AG04450 (cell line): Measurements from ENCODE around the gene DCLK1. TPM values are rescaled to one million over a fixed set of nuclear protein-coding genes. Genes with fewer than 3 reads are reported as not detected.
"Not testable (repeated sequence)": the region's sequence is repeated elsewhere in the genome, so short reads cannot be mapped to it uniquely, and the experiment has no call there.

ENCODE experiments used
- CTCF ChIA-PET: fragments of 300-600, 350-600 bp; formaldehyde crosslinking; extraction: SDS; loops from one replicate; lab custom pipeline; 2022; ENCODE audit warnings: antibody characterized with exemption, inconsistent platforms; lab: Charles Lee
- POLR2A ChIA-PET: fragments of 350-600 bp; formaldehyde crosslinking; extraction: SDS; loops from one replicate; lab custom pipeline; 2021; ENCODE audit warnings: antibody characterized with exemption, inconsistent platforms; lab: Yijun Ruan, JAX
- DNase-seq: peaks from one replicate; pipeline ENCODE4 v3.0.0-alpha.2; 2011; ENCODE audit warnings: low read depth, low spot score
- H3K27ac ChIP-seq: one replicate; pipeline ENCODE4 v1.5.1; 2012; ENCODE audit warnings: low read depth, low read length, control low read depth
- H3K27me3 ChIP-seq: one replicate; pipeline ENCODE4 v1.6.0; 2012; ENCODE audit warnings: low read length; ENCODE audit not compliant: control insufficient read depth, insufficient read depth
- H3K4me3 ChIP-seq: 2 replicates; pipeline ENCODE4 v1.5.1; 2011; ENCODE audit warnings: mild to moderate bottlenecking, low read depth, low read length, control low read depth
- H3K9me3 ChIP-seq: 2 replicates; pipeline ENCODE4 v1.5.1; 2012; ENCODE audit warnings: low read length; ENCODE audit not compliant: control insufficient read depth, insufficient read depth
- polyA plus RNA-seq: library from polyadenylated mRNA; depleted of rRNA; stranded (reverse); fragments of >200 nt; gene quantifications from 2 replicates; pipeline ENCODE4 v1.2.3, GENCODE V29; 2011
- TF ChIP-seq, protein P1 (sequence below): IDR thresholded peaks from 2 replicates; pipeline ENCODE4 v1.5.1; 2011; ENCODE audit warnings: low read depth, low read length, control low read depth, inconsistent platforms

The DCLK1 gene
- polyA plus RNA-seq, 1 experiment, result not detected

DNA sequence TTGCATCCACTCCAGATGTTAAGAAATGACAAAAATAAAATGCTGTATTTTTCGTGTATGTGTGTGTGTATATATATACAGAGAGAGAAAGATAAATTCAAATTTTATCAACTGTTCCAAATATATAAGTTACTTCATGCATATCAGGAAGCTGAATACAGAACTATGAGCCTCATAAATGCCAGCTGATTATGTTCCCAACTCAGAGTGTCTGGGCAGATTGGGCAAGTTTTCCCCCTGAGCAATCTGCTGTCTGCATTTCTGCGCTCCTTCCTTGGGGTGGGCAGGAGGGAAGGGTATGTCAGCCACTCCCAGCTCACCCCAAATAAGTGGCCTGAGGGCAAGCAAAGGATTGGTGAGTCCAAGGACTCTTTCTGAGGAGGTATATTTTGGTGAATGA is 154.1 kb downstream of the DCLK1 start:
- Histone ChIP-seq H3K27ac (no peak overlapping the region), H3K4me3 (no peak overlapping the region), H3K9me3 (peaks cover 7% of the 10 kb centered on the region), H3K27me3 (no peaks in the 10 kb centered on the region)
- ChIA-PET CTCF (interaction anchor here (1.2 to 7.8 kb wide), 6 partner anchors 9 to 758 kb away, joined by 4 to 378 read pairs (median 12); no protein-coding TSS in a partner anchor), POLR2A (no interaction called here)
- TF ChIP-seq, protein P1, sequence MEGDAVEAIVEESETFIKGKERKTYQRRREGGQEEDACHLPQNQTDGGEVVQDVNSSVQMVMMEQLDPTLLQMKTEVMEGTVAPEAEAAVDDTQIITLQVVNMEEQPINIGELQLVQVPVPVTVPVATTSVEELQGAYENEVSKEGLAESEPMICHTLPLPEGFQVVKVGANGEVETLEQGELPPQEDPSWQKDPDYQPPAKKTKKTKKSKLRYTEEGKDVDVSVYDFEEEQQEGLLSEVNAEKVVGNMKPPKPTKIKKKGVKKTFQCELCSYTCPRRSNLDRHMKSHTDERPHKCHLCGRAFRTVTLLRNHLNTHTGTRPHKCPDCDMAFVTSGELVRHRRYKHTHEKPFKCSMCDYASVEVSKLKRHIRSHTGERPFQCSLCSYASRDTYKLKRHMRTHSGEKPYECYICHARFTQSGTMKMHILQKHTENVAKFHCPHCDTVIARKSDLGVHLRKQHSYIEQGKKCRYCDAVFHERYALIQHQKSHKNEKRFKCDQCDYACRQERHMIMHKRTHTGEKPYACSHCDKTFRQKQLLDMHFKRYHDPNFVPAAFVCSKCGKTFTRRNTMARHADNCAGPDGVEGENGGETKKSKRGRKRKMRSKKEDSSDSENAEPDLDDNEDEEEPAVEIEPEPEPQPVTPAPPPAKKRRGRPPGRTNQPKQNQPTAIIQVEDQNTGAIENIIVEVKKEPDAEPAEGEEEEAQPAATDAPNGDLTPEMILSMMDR, result no peak
- DNase-seq, result no peak

DNA sequence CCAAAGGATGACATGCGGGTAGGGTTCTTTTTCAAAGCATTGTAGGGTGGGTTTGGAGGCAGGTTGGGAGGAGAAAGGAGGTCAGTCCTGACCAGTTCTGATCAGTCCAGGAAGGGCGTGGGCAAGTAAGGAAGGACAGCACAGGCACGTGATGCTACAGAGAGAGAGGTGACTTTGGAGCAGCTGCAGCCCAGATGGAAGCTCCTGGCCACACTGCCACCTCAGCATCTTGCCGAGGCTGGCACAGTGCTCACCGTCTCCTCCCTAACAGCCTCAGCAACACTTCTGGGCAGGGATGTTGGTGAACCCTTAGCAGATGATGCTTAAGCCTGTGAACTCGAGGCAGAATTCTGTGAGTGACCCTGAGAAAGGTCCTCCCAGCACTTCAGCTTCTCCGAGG is 155.1 kb downstream of the DCLK1 start:
- H3K27ac ChIP-seq, result no peak overlapping the region
- H3K27me3 ChIP-seq, result no peaks in the 10 kb centered on the region
- H3K4me3 ChIP-seq, result no peak overlapping the region
- DNase-seq, result no peak
- POLR2A ChIA-PET, result no interaction called here
- CTCF ChIA-PET, result interaction anchor here (2.0 to 7.8 kb wide), 2 partner anchors 299 to 307 kb away, joined by 17 to 378 read pairs; no protein-coding TSS in a partner anchor
- TF ChIP-seq, protein P1, result no peak
- peaks cover 7% of the 10 kb centered on the region for H3K9me3 ChIP-seq

DNA sequence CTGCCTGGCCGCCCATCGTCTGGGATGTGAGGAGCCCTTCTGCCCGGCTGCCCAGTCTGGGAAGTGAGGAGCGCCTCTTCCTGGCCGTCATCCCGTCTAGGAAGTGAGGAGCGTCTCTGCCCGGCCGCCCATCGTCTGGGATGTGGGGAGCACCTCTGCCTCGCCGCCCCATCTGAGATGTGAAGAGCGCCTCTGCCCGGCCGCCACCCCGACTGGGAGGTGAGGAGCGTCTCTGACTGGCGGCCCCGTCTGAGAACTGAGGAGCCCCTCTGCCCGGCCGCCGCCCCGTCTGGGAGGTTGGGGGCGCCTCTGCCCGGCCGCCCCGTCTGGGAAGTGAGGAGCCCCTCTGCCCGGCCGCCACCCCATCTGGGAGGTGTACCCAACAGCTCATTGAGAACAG is 164.2 kb downstream of the DCLK1 start:
- H3K27me3 ChIP-seq, DNase-seq, H3K4me3 ChIP-seq, H3K9me3 ChIP-seq, H3K27ac ChIP-seq, CTCF ChIA-PET, POLR2A ChIA-PET: not testable (repeated sequence)

DNA sequence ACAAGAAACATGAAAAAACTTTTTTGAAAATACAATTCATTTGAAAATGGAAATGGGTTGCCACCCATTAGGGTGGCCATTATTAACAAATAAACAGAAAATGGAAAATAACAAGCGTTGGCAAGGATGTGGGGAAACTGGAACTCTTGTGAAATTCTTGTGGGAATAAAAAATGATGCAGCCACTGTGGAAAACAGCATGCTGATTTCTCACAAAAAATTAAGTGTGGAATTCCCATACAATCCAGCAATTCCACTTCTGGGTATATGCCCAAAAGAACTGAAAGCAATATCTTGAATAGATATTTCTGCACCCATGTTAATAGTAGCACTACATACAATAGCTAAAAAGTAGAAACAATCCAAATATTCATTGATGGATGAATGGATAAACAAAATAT is 165.2 kb downstream of the DCLK1 start:
- Histone ChIP-seq H3K27me3 (no peaks in the 10 kb centered on the region), H3K9me3 (no peaks in the 10 kb centered on the region; the same call in 1 of the 2 replicates), H3K27ac (no peak overlapping the region), H3K4me3 (no peak overlapping the region)
- DNase-seq, result no peak
- POLR2A ChIA-PET, result no interaction called here
- TF ChIP-seq, protein P1, result no peak
- CTCF ChIA-PET, result interaction anchor here (1.0 to 1.4 kb wide), 3 partner anchors 12 to 317 kb away, joined by 3 to 8 read pairs (median 4); no protein-coding TSS in a partner anchor

DNA sequence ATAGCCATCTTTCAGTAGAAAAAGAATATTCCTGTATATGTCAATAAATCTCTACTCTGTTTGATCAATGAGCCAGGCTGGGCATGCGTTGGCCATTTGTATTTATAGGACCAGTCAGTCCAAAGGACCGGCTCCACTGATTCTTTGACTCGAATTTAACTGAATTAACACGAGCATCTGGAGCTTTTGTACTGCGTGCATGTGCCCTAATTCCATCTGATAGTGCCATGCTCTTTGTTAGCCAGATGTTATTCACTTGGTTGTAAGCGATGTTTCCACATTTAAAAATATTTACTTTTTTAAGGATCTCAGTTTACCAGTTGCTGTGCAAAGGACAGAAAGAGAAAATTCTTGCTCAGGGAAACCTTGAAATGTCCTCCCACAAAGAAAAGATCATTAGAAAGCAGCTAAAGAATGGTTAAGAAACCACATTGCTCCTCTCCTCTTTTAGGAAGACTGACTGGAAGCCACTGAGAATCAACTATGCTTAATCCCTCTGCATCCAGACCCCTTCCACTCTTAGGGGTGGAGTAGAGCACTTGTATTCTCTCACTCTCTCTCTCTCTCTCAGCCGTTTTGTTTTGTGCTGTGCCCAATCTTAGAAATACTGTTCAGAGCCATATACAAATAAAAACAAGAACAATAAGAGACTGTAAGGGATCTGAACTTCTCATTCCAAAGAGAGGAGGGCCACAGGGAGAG is 165.8 kb downstream of the DCLK1 start:
- DNase-seq, result no peak
- Histone ChIP-seq H3K27ac (no peak overlapping the region), H3K4me3 (no peak overlapping the region), H3K9me3 (no peaks in the 10 kb centered on the region; the same call in 1 of the 2 replicates), H3K27me3 (no peaks in the 10 kb centered on the region)
- POLR2A ChIA-PET, result no interaction called here
- TF ChIP-seq, protein P1, result no peak
- CTCF ChIA-PET, result interaction anchor here (1.0 to 1.4 kb wide), 4 partner anchors 12 to 318 kb away, joined by 3 to 8 read pairs (median 5); no protein-coding TSS in a partner anchor
